GM12873 (cell line): ENCODE data around the gene SPINT1.

Source experiments
- TF ChIP-seq, protein P1 (sequence below): IDR thresholded peaks from 2 replicates; pipeline ENCODE4 v1.5.1; 2012; ENCODE audit warnings: low read depth, mild to moderate bottlenecking, moderate library complexity, low read length, control low read depth; ENCODE audit not compliant: insufficient read depth; ENCODE audit errors: missing control alignments

The SPINT1 gene

DNA sequence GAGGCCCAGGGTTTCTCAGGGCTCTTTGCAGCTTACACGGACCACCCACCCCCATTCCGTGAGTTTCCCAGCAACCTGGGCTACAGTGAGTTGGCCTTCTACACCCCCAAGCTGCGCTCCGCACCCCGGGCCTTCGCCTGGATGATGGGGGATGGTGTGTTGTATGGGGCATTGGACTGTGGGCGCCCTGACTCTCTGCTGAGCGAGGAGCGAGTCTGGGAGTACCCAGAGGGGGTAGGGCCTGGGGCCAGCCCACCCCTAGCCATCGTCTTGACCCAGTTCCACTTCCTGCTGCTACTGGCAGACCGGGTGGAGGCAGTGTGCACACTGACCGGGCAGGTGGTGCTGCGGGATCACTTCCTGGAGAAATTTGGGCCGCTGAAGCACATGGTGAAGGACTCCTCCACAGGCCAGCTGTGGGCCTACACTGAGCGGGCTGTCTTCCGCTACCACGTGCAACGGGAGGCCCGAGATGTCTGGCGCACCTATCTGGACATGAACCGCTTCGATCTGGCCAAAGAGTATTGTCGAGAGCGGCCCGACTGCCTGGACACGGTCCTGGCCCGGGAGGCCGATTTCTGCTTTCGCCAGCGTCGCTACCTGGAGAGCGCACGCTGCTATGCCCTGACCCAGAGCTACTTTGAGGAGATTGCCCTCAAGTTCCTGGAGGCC, 55.8 kb downstream of the SPINT1 start:
- TF ChIP-seq, protein P1, sequence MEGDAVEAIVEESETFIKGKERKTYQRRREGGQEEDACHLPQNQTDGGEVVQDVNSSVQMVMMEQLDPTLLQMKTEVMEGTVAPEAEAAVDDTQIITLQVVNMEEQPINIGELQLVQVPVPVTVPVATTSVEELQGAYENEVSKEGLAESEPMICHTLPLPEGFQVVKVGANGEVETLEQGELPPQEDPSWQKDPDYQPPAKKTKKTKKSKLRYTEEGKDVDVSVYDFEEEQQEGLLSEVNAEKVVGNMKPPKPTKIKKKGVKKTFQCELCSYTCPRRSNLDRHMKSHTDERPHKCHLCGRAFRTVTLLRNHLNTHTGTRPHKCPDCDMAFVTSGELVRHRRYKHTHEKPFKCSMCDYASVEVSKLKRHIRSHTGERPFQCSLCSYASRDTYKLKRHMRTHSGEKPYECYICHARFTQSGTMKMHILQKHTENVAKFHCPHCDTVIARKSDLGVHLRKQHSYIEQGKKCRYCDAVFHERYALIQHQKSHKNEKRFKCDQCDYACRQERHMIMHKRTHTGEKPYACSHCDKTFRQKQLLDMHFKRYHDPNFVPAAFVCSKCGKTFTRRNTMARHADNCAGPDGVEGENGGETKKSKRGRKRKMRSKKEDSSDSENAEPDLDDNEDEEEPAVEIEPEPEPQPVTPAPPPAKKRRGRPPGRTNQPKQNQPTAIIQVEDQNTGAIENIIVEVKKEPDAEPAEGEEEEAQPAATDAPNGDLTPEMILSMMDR = no peak

DNA sequence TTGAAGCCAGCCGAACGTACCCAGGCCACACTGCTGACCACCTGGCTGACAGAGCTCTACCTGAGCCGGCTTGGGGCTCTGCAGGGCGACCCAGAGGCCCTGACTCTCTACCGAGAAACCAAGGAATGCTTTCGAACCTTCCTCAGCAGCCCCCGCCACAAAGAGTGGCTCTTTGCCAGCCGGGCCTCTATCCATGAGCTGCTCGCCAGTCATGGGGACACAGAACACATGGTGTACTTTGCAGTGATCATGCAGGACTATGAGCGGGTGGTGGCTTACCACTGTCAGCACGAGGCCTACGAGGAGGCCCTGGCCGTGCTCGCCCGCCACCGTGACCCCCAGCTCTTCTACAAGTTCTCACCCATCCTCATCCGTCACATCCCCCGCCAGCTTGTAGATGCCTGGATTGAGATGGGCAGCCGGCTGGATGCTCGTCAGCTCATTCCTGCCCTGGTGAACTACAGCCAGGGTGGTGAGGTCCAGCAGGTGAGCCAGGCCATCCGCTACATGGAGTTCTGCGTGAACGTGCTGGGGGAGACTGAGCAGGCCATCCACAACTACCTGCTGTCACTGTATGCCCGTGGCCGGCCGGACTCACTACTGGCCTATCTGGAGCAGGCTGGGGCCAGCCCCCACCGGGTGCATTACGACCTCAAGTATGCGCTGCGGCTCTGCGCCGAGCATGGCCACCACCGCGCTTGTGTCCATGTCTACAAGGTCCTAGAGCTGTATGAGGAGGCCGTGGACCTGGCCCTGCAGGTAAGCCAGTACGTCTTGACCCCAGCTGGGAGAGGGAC, 56.6 kb downstream of the SPINT1 start:
- TF ChIP-seq, protein P1 = no peak

DNA sequence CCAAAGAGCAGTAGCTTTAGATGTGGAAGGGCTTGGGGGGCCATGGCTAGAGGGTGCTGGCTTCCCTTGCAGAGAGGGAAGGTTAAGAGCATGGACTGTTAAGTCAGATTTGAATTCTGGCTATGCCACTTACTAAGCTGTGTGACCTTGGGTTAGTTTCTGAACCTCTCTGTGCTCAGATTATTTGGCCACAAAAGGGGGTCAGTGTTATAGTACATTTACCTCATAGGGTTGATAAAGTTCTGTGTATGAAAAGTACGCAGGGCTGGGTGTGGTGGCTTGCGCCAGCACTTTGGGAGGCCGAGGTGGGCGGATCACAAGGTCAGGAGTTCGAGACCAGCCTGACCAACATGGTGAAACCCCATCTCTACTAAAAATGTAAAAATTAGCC, 57.2 kb downstream of the SPINT1 start:
- TF ChIP-seq, protein P1 = no peak

DNA sequence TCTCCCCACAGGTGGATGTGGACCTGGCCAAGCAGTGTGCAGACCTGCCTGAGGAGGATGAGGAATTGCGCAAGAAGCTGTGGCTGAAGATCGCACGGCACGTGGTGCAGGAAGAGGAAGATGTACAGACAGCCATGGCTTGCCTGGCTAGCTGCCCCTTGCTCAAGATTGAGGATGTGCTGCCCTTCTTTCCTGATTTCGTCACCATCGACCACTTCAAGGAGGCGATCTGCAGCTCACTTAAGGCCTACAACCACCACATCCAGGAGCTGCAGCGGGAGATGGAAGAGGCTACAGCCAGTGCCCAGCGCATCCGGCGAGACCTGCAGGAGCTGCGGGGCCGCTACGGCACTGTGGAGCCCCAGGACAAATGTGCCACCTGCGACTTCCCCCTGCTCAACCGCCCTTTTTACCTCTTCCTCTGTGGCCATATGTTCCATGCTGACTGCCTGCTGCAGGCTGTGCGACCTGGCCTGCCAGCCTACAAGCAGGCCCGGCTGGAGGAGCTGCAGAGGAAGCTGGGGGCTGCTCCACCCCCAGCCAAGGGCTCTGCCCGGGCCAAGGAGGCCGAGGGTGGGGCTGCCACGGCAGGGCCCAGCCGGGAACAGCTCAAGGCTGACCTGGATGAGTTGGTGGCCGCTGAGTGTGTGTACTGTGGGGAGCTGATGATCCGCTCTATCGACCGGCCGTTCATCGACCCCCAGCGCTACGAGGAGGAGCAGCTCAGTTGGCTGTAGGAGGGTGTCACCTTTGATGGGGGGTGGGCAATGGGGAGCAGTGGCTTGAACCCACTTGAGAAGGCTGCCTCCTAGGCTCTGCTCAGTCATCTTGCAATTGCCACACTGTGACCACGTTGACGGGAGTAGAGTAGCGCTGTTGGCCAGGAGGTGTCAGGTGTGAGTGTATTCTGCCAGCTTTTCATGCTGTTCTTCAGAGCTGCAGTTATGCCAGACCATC, 59.0 kb downstream of the SPINT1 start:
- TF ChIP-seq, protein P1 = no peak

DNA sequence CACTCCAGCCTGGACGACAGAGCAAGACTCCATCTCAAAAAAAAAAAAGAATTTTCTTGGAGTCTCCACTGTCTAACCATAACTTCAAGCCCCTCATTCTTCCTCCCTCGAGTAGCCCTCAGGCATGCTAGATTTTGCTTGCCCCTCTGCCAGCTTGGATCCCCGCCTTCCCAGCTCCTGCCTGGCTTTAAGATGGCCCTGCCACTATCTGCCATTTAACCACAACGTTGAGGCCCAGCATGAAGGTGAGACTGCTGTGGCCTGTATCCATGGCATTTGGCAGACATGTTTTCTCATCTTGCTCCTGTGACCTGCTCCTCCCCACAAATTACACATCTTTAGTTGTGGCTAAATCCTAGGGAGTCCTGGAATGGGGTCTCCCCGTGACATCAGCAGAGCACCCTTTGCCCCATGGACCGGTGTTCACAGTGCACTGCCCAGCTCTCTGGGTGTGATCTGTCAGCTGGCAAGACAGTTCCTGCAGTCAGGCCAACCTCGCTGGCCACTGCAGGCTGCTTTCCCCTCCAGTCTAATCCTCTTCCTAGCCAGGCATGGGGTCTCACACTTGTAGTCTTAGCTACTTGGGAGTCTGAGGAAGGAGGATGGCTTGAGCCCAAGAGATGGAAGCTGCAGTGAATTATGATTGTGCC, 60.8 kb downstream of the SPINT1 start:
- TF ChIP-seq, protein P1 = no peak

DNA sequence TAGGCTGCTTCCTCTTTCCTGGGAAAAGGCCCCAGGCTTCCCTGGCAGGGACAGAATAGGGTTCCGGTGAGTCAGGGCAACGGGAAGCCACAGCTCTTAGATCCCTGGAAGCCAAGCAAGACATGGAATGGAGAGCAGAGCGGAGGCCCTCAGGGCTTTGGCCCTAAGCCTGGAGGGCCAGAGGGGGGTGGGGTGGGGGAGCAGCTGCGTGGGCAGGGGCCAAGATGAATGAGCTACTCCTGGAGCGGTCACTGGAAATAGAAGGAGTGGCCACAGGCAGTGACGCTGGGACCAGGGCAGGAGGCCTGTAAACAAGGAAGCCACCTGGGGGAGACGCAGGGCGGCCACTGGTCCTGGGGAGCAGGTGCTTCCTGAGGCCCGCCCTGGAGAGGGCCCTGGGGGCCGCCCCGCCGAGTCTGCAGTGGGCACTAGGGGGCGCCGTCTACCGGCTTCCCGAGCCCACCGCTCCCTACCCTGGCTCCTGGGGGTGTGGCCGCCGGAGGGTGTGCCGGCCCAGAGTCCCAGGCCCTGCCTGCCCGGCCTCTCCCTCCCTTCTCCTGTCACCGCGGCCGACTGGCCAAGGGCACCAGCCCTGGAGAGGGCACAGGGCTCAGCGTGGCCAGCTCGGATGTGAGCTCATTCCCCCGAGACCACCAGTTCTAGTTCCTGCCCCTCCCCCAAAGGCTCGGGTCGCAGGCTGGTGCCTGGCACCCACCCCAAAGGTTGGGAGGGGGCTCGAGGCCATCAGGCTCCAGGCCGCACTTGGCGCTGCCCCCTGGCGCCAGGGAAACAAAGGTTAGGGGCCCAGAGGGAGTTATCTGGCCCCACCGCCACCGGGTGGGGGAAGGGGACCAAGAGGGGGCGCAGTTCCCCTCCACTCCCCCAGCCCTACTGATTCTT, 62.5 kb downstream of the SPINT1 start:
- TF ChIP-seq, protein P1 = peak; percentile 88
